SK-N-SH (cell line): ENCODE measurements around the gene CCNY. TPM values are rescaled to one million over a fixed set of nuclear protein-coding genes. Genes with fewer than 3 reads are reported as not detected.

ENCODE experiments used
- CTCF ChIA-PET: fragments of 300-600, 350-600 bp; formaldehyde crosslinking; extraction: SDS; loops from one replicate; lab custom pipeline; 2021; lab: Yijun Ruan, JAX
- POLR2A ChIA-PET: fragments of 350-600 bp; sonication (Branson Sonifier 250); formaldehyde crosslinking; extraction: SDS; loops from one replicate; lab custom pipeline; 2020; ENCODE audit warnings: antibody characterized with exemption, inconsistent platforms; lab: Yijun Ruan, JAX
- DNase-seq: peaks from one replicate; pipeline ENCODE4 v3.0.0; 2012
- H2AFZ ChIP-seq: fragments of 200-600 bp; sonication (generic); 2 replicates; pipeline ENCODE4 v1.8.1; 2016; ENCODE audit warnings: antibody characterized with exemption, mild to moderate bottlenecking, low read depth
- H3F3A ChIP-seq: fragments of 200-600 bp; sonication (generic); replicated peaks from 2 replicates; pipeline ENCODE3; 2016; ENCODE audit warnings: antibody characterized with exemption, mild to moderate bottlenecking; ENCODE audit not compliant: insufficient read depth
- H3K27ac ChIP-seq, 2 experiments: fragments of 200-500 bp in 1 of 2; fragments of 200-600 bp in 1 of 2; sonication (Bioruptor generic) in 1 of 2; sonication (generic), shearing (Covaris generic) in 1 of 2; 2 replicates each; pipeline versions ENCODE4 v1.5.1 to v1.6.1; 2014 to 2016; ENCODE audit warnings: low read depth in 2 of 2, inconsistent platforms in 1 of 2, low read length in 1 of 2, mild to moderate bottlenecking in 1 of 2, mixed read lengths in 1 of 2
- H3K27me3 ChIP-seq: fragments of 200-600 bp; sonication (generic), shearing (Covaris generic); 2 replicates; pipeline ENCODE4 v1.6.1; 2016; ENCODE audit warnings: mixed run types; ENCODE audit not compliant: insufficient read depth
- H3K36me3 ChIP-seq, 2 experiments: fragments of 200-500 bp in 1 of 2; fragments of 200-600 bp in 1 of 2; sonication (Bioruptor generic) in 1 of 2; sonication (generic) in 1 of 2; replicated peaks in 1 of 2; 2 replicates each; pipeline versions ENCODE3 to v1.5.1; 2014 to 2016; ENCODE audit warnings: low read length in 1 of 2, mild to moderate bottlenecking in 1 of 2; ENCODE audit not compliant: insufficient read depth in 2 of 2, control insufficient read depth in 1 of 2
- H3K4me1 ChIP-seq, 2 experiments: fragments of 200-500 bp in 1 of 2; fragments of 200-600 bp in 1 of 2; sonication (Bioruptor generic) in 1 of 2; sonication (generic), shearing (Covaris generic) in 1 of 2; 2 replicates each; pipeline versions ENCODE4 v1.5.1 to v1.6.1; 2014 to 2016; ENCODE audit warnings: low read depth in 1 of 2, low read length in 1 of 2, mixed run types in 1 of 2; ENCODE audit not compliant: insufficient read depth in 2 of 2, control insufficient read depth in 1 of 2
- H3K4me2 ChIP-seq: fragments of 200-600 bp; sonication (generic), shearing (Covaris generic); 2 replicates; pipeline ENCODE4 v1.6.1; 2017; ENCODE audit warnings: mixed run types
- H3K4me3 ChIP-seq, 2 experiments: fragments of 200-500 bp in 1 of 2; fragments of 200-600 bp in 1 of 2; sonication (Bioruptor generic) in 1 of 2; sonication (generic), shearing (Covaris generic) in 1 of 2; 2 replicates each; pipeline versions ENCODE4 v1.5.1 to v1.8.1; 2014 to 2016; ENCODE audit warnings: low read depth in 2 of 2, inconsistent platforms in 1 of 2, low read length in 1 of 2, mild to moderate bottlenecking in 1 of 2, mixed read lengths in 1 of 2, moderate library complexity in 1 of 2
- H3K79me2 ChIP-seq: fragments of 200-600 bp; sonication (generic); 2 replicates; pipeline ENCODE4 v1.8.1; 2017; ENCODE audit warnings: mild to moderate bottlenecking; ENCODE audit not compliant: insufficient read depth
- H3K9ac ChIP-seq: fragments of 200-600 bp; sonication (generic); 2 replicates; pipeline ENCODE4 v1.6.1; 2017; ENCODE audit warnings: mixed run types
- H3K9me2 ChIP-seq: fragments of 200-600 bp; sonication (generic); 2 replicates; pipeline ENCODE4 v1.6.1; 2017; ENCODE audit warnings: mixed run types
- H3K9me3 ChIP-seq: fragments of 200-600 bp; sonication (generic); 2 replicates; pipeline ENCODE4 v1.6.1; 2017; ENCODE audit warnings: mixed run types, mild to moderate bottlenecking, moderate library complexity
- H4K20me1 ChIP-seq: fragments of 200-600 bp; sonication (generic); 2 replicates; pipeline ENCODE4 v1.6.1; 2017; ENCODE audit warnings: mild to moderate bottlenecking, mixed run types; ENCODE audit not compliant: insufficient read depth
- CHD2 ChIP-seq: fragments of 150-350 bp; IDR thresholded peaks from 2 replicates; pipeline ENCODE4 v1.6.1; 2018; ENCODE audit warnings: low read length; ENCODE audit not compliant: partially characterized antibody
- ELF1 ChIP-seq: IDR thresholded peaks from 2 replicates; pipeline ENCODE4 v1.4.0; 2012
- EZH2phosphoT487 ChIP-seq: fragments of 200-600 bp; sonication (generic); IDR thresholded peaks from 2 replicates; pipeline ENCODE4 v1.6.1; 2017; ENCODE audit warnings: low read depth, mixed run types, mild to moderate bottlenecking, antibody characterized with exemption, moderate library complexity, borderline replicate concordance
- FOXM1 ChIP-seq: IDR thresholded peaks from 2 replicates; pipeline ENCODE4 v1.4.0; 2012; ENCODE audit warnings: low read depth, mild to moderate bottlenecking
- GATA2 ChIP-seq: sonication (generic); formaldehyde crosslinking; IDR thresholded peaks from 2 replicates; pipeline ENCODE4 v1.5.0; 2020; ENCODE audit warnings: mild to moderate bottlenecking, missing genetic modification reagents
- IRF3 ChIP-seq: fragments of 150-350 bp; IDR thresholded peaks from 2 replicates; pipeline ENCODE4 v1.6.1; 2016; ENCODE audit warnings: mild to moderate bottlenecking, low read depth, low read length
- JUND ChIP-seq: IDR thresholded peaks from 2 replicates; pipeline ENCODE4 v1.4.0; 2012
- MEF2A ChIP-seq: IDR thresholded peaks from 2 replicates; pipeline ENCODE4 v1.4.0; 2012; ENCODE audit warnings: low read depth, borderline replicate concordance
- MXI1 ChIP-seq: IDR thresholded peaks from 2 replicates; pipeline ENCODE4 v1.6.1; 2012; ENCODE audit warnings: mild to moderate bottlenecking, low read depth, low read length, improper control_type of control experiment
- RCOR1 ChIP-seq: fragments of 150-350 bp; IDR thresholded peaks from 2 replicates; pipeline ENCODE4 v1.6.1; 2017; ENCODE audit warnings: antibody characterized with exemption, low read length
- REST ChIP-seq: IDR thresholded peaks from 2 replicates; pipeline ENCODE4 v1.6.1; 2012; ENCODE audit warnings: mild to moderate bottlenecking, low read depth, low read length, moderate library complexity
- RXRA ChIP-seq: IDR thresholded peaks from 2 replicates; pipeline ENCODE4 v1.4.0; 2012; ENCODE audit warnings: low read depth, mild to moderate bottlenecking, borderline replicate concordance
- TAF1 ChIP-seq: IDR thresholded peaks from 2 replicates; pipeline ENCODE4 v1.6.1; 2012; ENCODE audit warnings: low read depth, mild to moderate bottlenecking, low read length, moderate library complexity, borderline replicate concordance
- YY1 ChIP-seq: IDR thresholded peaks from 2 replicates; pipeline ENCODE4 v1.4.0; 2012; ENCODE audit warnings: low read depth, mild to moderate bottlenecking
- ZBTB33 ChIP-seq: IDR thresholded peaks from 2 replicates; pipeline ENCODE4 v1.4.0; 2012; ENCODE audit warnings: low read depth, borderline replicate concordance
- WGBS: methylation state at CpG from one replicate; pipeline ENCODE4 v1.1.6; 2017; ENCODE audit warnings: low lambda C conversion rate; 5-methylcytosine and 5-hydroxymethylcytosine counted together
- polyA plus RNA-seq, 3 experiments: library from polyadenylated mRNA; depleted of rRNA; stranded (reverse); fragments of >200 nt; gene quantifications; 2 replicates each; pipeline ENCODE4 v1.2.3, GENCODE V29; 2012
- TF ChIP-seq, protein P1 (sequence below): fragments of 150-350 bp; IDR thresholded peaks from 2 replicates; pipeline ENCODE4 v1.6.1; 2017; ENCODE audit warnings: antibody characterized with exemption, low read length, low read depth, borderline replicate concordance
- TF ChIP-seq, protein P2 (sequence below): fragments of 200-600 bp; sonication (generic); IDR thresholded peaks from 2 replicates; pipeline ENCODE4 v1.6.1; 2017; ENCODE audit warnings: antibody characterized with exemption, mild to moderate bottlenecking, moderate library complexity
- TF ChIP-seq, protein P3 (sequence below): IDR thresholded peaks from 2 replicates; pipeline ENCODE4 v1.4.0; 2012; ENCODE audit warnings: low read depth

CCNY gene
- polyA plus RNA-seq, 1 of the 3 experiments (the other 2 are of a cell fraction) = 29.4 TPM

- TF ChIP-seq EZH2phosphoT487 (no peak), CHD2 (no peak), RCOR1 (no peak), FOXM1 (no peak)
- TF ChIP-seq, all 33 proteins: peak for 0
These were observed 223.1 kb downstream of the CCNY start (continued) for GRCh38 chr10:35559416-35559815.

DNA sequence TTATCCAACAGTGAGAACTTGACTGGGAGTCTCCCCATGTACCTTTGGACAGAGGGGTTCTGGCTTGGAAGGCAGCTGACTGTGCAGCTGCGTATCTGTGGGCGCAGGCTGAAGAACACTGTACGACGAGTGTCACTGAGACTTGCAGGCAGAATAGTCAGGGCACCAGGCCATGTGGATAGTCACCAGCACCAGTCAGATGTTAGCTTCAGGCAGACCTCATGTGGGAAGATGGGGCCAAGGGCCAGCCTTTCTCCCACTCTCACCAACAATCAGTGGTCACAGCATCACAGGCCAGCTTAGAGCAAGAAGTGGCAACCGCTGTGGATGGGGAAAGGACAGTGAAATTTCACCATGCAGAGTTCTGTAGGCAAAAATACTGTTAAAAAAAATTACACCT lies 225.4 kb downstream of the CCNY start:
- DNase-seq = no peak
- Histone ChIP-seq H3K79me2 (peaks cover 3% of the 10 kb centered on the region; the same call in 1 of the 2 replicates), H2AFZ (no peak overlapping the region), H3K4me1 (peaks cover 5 to 12% of the 10 kb centered on the region in 2 experiments; a peak in 2 of 4 replicates), H3K27me3 (no peaks in the 10 kb centered on the region), H3K4me2 (no peak overlapping the region), H3K27ac (no peak overlapping the region; a peak in 1 of 4 replicates), H3K36me3 (peaks cover 10 to 15% of the 10 kb centered on the region in 2 experiments), H4K20me1 (no peaks in the 10 kb centered on the region), H3F3A (no peaks in the 10 kb centered on the region), H3K9me3 (no peaks in the 10 kb centered on the region), H3K9me2 (no peaks in the 10 kb centered on the region), H3K4me3 (no peak overlapping the region), H3K9ac (no peak overlapping the region)
- CTCF ChIA-PET = interaction anchor here (1.0 to 4.7 kb wide), 6 partner anchors 15 to 1319 kb away, joined by 3 to 68 read pairs (median 5); no protein-coding TSS in a partner anchor
- WGBS = 100% methylated on average over 5 of the region's 5 CpGs
- POLR2A ChIA-PET = no interaction called here
- TF ChIP-seq JUND (no peak), YY1 (no peak), RXRA (no peak), IRF3 (no peak), GATA2 (CRISPR knock-in tag) (no peak), REST (no peak), ZBTB33 (no peak), ELF1 (no peak), MEF2A (no peak), MXI1 (no peak), TAF1 (no peak)
- TF ChIP-seq, protein P1, sequence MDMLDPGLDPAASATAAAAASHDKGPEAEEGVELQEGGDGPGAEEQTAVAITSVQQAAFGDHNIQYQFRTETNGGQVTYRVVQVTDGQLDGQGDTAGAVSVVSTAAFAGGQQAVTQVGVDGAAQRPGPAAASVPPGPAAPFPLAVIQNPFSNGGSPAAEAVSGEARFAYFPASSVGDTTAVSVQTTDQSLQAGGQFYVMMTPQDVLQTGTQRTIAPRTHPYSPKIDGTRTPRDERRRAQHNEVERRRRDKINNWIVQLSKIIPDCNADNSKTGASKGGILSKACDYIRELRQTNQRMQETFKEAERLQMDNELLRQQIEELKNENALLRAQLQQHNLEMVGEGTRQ = no peak
- TF ChIP-seq, protein P2, sequence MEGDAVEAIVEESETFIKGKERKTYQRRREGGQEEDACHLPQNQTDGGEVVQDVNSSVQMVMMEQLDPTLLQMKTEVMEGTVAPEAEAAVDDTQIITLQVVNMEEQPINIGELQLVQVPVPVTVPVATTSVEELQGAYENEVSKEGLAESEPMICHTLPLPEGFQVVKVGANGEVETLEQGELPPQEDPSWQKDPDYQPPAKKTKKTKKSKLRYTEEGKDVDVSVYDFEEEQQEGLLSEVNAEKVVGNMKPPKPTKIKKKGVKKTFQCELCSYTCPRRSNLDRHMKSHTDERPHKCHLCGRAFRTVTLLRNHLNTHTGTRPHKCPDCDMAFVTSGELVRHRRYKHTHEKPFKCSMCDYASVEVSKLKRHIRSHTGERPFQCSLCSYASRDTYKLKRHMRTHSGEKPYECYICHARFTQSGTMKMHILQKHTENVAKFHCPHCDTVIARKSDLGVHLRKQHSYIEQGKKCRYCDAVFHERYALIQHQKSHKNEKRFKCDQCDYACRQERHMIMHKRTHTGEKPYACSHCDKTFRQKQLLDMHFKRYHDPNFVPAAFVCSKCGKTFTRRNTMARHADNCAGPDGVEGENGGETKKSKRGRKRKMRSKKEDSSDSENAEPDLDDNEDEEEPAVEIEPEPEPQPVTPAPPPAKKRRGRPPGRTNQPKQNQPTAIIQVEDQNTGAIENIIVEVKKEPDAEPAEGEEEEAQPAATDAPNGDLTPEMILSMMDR = no peak
- TF ChIP-seq, protein P3, sequence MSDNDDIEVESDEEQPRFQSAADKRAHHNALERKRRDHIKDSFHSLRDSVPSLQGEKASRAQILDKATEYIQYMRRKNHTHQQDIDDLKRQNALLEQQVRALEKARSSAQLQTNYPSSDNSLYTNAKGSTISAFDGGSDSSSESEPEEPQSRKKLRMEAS = no peak
